Measurements from ENCODE around the gene FUBP3. TPM values are rescaled to one million over a fixed set of nuclear protein-coding genes. Genes with fewer than 3 reads are reported as not detected.

FUBP3 gene
- total RNA-seq, 2 experiments from 2014 or later = 48.4 to 50.8 TPM

GRCh38 chr9:130665029-130665430 is 85.7 kb downstream of the FUBP3 start:
- Mint-ChIP-seq H3K36me3 (no peaks in the 10 kb centered on the region), H3K4me1 (peaks cover 12% of the 10 kb centered on the region), H3K27ac (no peak overlapping the region), H3K27me3 (peaks cover 84% of the 10 kb centered on the region), H3K4me3 (peak overlapping the region; percentile 48), H3K9me3 (no peaks in the 10 kb centered on the region)
- no peak for DNase-seq

- Mint-ChIP-seq H3K27me3 (peaks cover 80% of the 10 kb centered on the region), H3K36me3 (no peaks in the 10 kb centered on the region), H3K27ac (no peak overlapping the region), H3K4me3 (peak overlapping the region; percentile 48), H3K9me3 (no peaks in the 10 kb centered on the region), H3K4me1 (peaks cover 12% of the 10 kb centered on the region)
- DNase-seq = no peak
These were observed 86.3 kb downstream of the FUBP3 start for GRCh38 chr9:130665431-130666392.

- Mint-ChIP-seq H3K4me3 (no peak overlapping the region), H3K4me1 (peaks cover 12% of the 10 kb centered on the region), H3K27me3 (peaks cover 73% of the 10 kb centered on the region), H3K27ac (no peak overlapping the region), H3K9me3 (no peaks in the 10 kb centered on the region), H3K36me3 (no peaks in the 10 kb centered on the region)
- DNase-seq = no peak
These were observed 87.2 kb downstream of the FUBP3 start for GRCh38 chr9:130666393-130667119.

DNA sequence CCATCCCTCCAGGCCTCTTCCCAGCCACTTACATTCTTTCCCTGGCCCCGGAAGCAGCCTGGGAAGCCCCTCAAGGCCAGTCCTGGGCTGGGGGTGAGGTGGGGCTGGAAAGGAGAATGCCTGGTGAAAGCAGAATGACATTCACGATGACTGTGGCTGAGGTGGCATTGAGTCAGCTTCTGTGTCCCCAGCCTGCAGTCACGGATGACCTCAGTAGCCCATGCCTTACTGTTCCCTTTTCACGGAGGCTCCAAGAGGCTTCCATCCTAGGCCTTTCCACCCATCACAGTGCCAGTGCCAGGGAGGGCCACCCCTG is 87.7 kb downstream of the FUBP3 start:
- no peak for DNase-seq
- peaks cover 9% of the 10 kb centered on the region for H3K4me1 Mint-ChIP-seq

DNA sequence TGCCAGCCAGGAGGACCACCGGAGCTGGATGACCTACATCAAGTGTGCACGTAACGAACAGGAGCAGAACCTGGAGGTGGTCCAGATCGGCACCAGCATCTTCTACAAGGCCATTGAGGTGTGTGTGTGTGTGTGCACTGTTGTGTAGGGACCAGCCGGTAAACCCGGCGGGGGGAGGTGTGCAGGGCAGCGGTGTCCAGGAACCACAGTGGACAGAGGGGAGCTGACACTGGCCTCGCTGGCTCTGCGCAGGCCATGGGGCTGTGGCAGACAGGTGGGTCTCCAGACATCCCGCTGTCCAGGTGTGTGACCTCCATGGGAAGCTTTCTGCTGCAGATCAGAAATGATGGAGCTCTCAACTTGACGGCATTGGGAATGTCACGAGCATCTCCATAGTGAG is 88.8 kb downstream of the FUBP3 start:
- Mint-ChIP-seq H3K27ac (no peak overlapping the region), H3K4me3 (no peak overlapping the region), H3K4me1 (peaks cover 4% of the 10 kb centered on the region), H3K36me3 (no peaks in the 10 kb centered on the region), H3K27me3 (peaks cover 57% of the 10 kb centered on the region), H3K9me3 (no peaks in the 10 kb centered on the region)
- no peak for DNase-seq

More for the DNA sequence above, 87.7 kb downstream of the FUBP3 start:
- H3K4me3 Mint-ChIP-seq = no peak overlapping the region
- H3K27ac Mint-ChIP-seq = no peak overlapping the region
- H3K27me3 Mint-ChIP-seq = peaks cover 68% of the 10 kb centered on the region
- no peaks in the 10 kb centered on the region for H3K36me3 Mint-ChIP-seq
- no peaks in the 10 kb centered on the region for H3K9me3 Mint-ChIP-seq

- Mint-ChIP-seq H3K27ac (no peak overlapping the region), H3K9me3 (no peaks in the 10 kb centered on the region), H3K36me3 (no peaks in the 10 kb centered on the region), H3K27me3 (peaks cover 52% of the 10 kb centered on the region), H3K4me1 (peaks cover 4% of the 10 kb centered on the region), H3K4me3 (no peak overlapping the region)
- DNase-seq = no peak
These were observed 89.3 kb downstream of the FUBP3 start for GRCh38 chr9:130668659-130669058.

DNA sequence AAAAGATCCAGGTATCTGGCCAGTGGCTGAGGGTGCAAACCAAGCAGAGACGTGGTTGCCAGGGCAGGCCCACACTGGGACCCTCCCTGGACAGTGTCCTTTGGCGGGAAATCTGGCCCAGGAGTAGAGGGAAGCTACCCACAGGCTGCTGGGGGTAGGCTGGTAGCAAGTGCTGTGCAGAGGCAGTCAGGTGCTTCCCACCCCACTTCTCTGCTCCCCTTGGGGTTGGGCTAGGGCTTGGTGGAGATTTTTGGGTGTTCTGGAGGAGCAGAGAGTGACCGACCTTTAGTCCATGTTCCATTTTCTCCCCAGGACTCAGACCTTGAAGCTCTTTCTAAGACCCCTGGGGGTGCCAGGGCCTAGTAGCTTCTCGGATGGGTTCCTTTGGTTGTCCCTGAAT is 90.6 kb downstream of the FUBP3 start:
- Mint-ChIP-seq H3K9me3 (no peaks in the 10 kb centered on the region), H3K36me3 (no peaks in the 10 kb centered on the region), H3K4me3 (no peak overlapping the region), H3K27ac (no peak overlapping the region), H3K27me3 (peaks cover 39% of the 10 kb centered on the region), H3K4me1 (peaks cover 4% of the 10 kb centered on the region)
- no peak for DNase-seq

- no peak for DNase-seq
- no peaks in the 10 kb centered on the region for H3K36me3 Mint-ChIP-seq
- no peak overlapping the region for H3K4me3 Mint-ChIP-seq
- peaks cover 32% of the 10 kb centered on the region for H3K27me3 Mint-ChIP-seq
- H3K27ac Mint-ChIP-seq = no peak overlapping the region
- H3K9me3 Mint-ChIP-seq = no peaks in the 10 kb centered on the region
- no peaks in the 10 kb centered on the region for H3K4me1 Mint-ChIP-seq
These were observed 91.3 kb downstream of the FUBP3 start for GRCh38 chr9:130670644-130671043.

GRCh38 chr9:130672466-130672865 is 93.1 kb downstream of the FUBP3 start:
- Mint-ChIP-seq H3K4me1 (no peaks in the 10 kb centered on the region), H3K9me3 (no peaks in the 10 kb centered on the region), H3K4me3 (no peak overlapping the region), H3K27me3 (peaks cover 14% of the 10 kb centered on the region), H3K27ac (no peak overlapping the region), H3K36me3 (no peaks in the 10 kb centered on the region)
- DNase-seq = no peak

GRCh38 chr9:130672933-130673615 is 93.7 kb downstream of the FUBP3 start:
- Mint-ChIP-seq H3K36me3 (no peaks in the 10 kb centered on the region), H3K27ac (no peak overlapping the region), H3K4me1 (no peaks in the 10 kb centered on the region), H3K9me3 (no peaks in the 10 kb centered on the region), H3K27me3 (peaks cover 10% of the 10 kb centered on the region), H3K4me3 (no peak overlapping the region)
- no peak for DNase-seq

- Mint-ChIP-seq H3K4me3 (no peak overlapping the region), H3K27me3 (peaks cover 13% of the 10 kb centered on the region)
These were observed 96.0 kb downstream of the FUBP3 start for GRCh38 chr9:130675396-130675795.

GRCh38 chr9:130677252-130677651 is 97.9 kb downstream of the FUBP3 start:
- Mint-ChIP-seq H3K4me1 (peaks cover 3% of the 10 kb centered on the region), H3K27me3 (peaks cover 17% of the 10 kb centered on the region), H3K9me3 (no peaks in the 10 kb centered on the region), H3K36me3 (no peaks in the 10 kb centered on the region), H3K27ac (no peak overlapping the region), H3K4me3 (no peak overlapping the region)
- no peak for DNase-seq

More at GRCh38 chr9:130675396-130675795, 96.0 kb downstream of the FUBP3 start:
- H3K4me1 Mint-ChIP-seq = no peaks in the 10 kb centered on the region
- no peak overlapping the region for H3K27ac Mint-ChIP-seq
- H3K9me3 Mint-ChIP-seq = no peaks in the 10 kb centered on the region
- DNase-seq = no peak
- H3K36me3 Mint-ChIP-seq = no peaks in the 10 kb centered on the region

GRCh38 chr9:130680836-130681768 is 101.7 kb downstream of the FUBP3 start:
- H3K27ac Mint-ChIP-seq = no peak overlapping the region
- H3K4me1 Mint-ChIP-seq = peaks cover 6% of the 10 kb centered on the region
- H3K4me3 Mint-ChIP-seq = peak overlapping the region; percentile 80
- DNase-seq = peak; percentile 71
- H3K27me3 Mint-ChIP-seq = peaks cover 20% of the 10 kb centered on the region
- no peaks in the 10 kb centered on the region for H3K9me3 Mint-ChIP-seq
- no peaks in the 10 kb centered on the region for H3K36me3 Mint-ChIP-seq

- Mint-ChIP-seq H3K27me3 (peaks cover 20% of the 10 kb centered on the region), H3K4me1 (peaks cover 6% of the 10 kb centered on the region), H3K4me3 (peak overlapping the region; percentile 80), H3K27ac (no peak overlapping the region), H3K9me3 (no peaks in the 10 kb centered on the region), H3K36me3 (no peaks in the 10 kb centered on the region)
- no peak for DNase-seq
These were observed 102.5 kb downstream of the FUBP3 start for GRCh38 chr9:130681769-130682420.

All from activated naive CD8-positive, alpha-beta T cell treated with anti-CD3 and anti-CD28 coated beads for 36 hours (primary cell).